GM12878 (cell line): Measurements from ENCODE around the gene HSP90AA1. TPM values are rescaled to one million over a fixed set of nuclear protein-coding genes. Genes with fewer than 3 reads are reported as not detected.

Source experiments
- ATAC-seq: fragments of 200-7000 bp; cut with Tn5 transposase; 3 replicates; pipeline ENCODE4 v1.9.1; 2020; ENCODE audit warnings: mild to moderate bottlenecking, moderate library complexity
- BruUV-seq: library from RNA; stranded (reverse); fragments of 400-500 nt; replicated peaks from 2 replicates; lab custom pipeline; 2021; lab: Mats Ljungman, UMichigan
- CTCF ChIA-PET: fragments of 300-600 bp; sonication (Branson Sonifier 250); formaldehyde crosslinking; extraction: SDS; loops from one replicate; lab custom pipeline; 2021; ENCODE audit warnings: inconsistent platforms; lab: Yijun Ruan, JAX
- POLR2A ChIA-PET: fragments of 350-600 bp; formaldehyde crosslinking; extraction: SDS; loops from one replicate; lab custom pipeline; 2021; ENCODE audit warnings: inconsistent platforms; lab: Charles Lee
- RAD21 ChIA-PET: fragments of 300-600 bp; sonication (Branson Sonifier 250); formaldehyde crosslinking; loops from one replicate; lab custom pipeline; 2023; ENCODE audit warnings: antibody characterized with exemption; ENCODE audit not compliant: unreplicated experiment; lab: Charles Lee
- SMC1A ChIA-PET: fragments of 300-600 bp; sonication (Branson Sonifier 250); formaldehyde crosslinking; loops from one replicate; lab custom pipeline; 2023; ENCODE audit not compliant: unreplicated experiment, uncharacterized antibody; lab: Charles Lee
- DNase-seq: peaks from one replicate; pipeline ENCODE4 v3.0.0-alpha.2; 2011; ENCODE audit warnings: low read depth, low spot score
- FAIRE-seq: peaks from 3 replicates; lab custom pipeline; 2011; peaks lifted over from hg19 to GRCh38; lab: Jason Lieb, UNC
- H2AFZ ChIP-seq: 2 replicates; pipeline ENCODE4 v1.6.0; 2011; ENCODE audit warnings: low read depth, low read length, control low read depth; ENCODE audit not compliant: control insufficient read depth
- H3K27ac ChIP-seq: 2 replicates; pipeline ENCODE4 v1.5.1; 2011; ENCODE audit warnings: control low read depth; ENCODE audit not compliant: control insufficient read depth, insufficient read depth
- H3K27me3 ChIP-seq, 2 experiments: replicated peaks in 1 of 2; 2 replicates each; pipeline versions ENCODE4 v1.6.0 to v1.6.1; 2011; ENCODE audit warnings: low read length in 1 of 2; ENCODE audit not compliant: control insufficient read depth in 2 of 2, insufficient read depth in 2 of 2
- H3K36me3 ChIP-seq, 2 experiments: 2 replicates each; pipeline ENCODE4 v1.5.1; 2011; ENCODE audit warnings: low read length in 1 of 2; ENCODE audit not compliant: control insufficient read depth in 2 of 2, insufficient read depth in 2 of 2
- H3K4me1 ChIP-seq: 2 replicates; pipeline ENCODE4 v1.6.1; 2011; ENCODE audit warnings: mild to moderate bottlenecking, low read length, moderate library complexity, mixed read lengths; ENCODE audit not compliant: control insufficient read depth, insufficient read depth
- H3K4me2 ChIP-seq: 2 replicates; pipeline ENCODE4 v1.6.0; 2011; ENCODE audit warnings: control low read depth; ENCODE audit not compliant: control insufficient read depth, insufficient read depth
- H3K4me3 ChIP-seq: fragments of 200-600 bp; sonication (generic); 2 replicates; pipeline ENCODE4 v1.5.1; 2016
- H3K79me2 ChIP-seq: 2 replicates; pipeline ENCODE4 v1.6.0; 2011; ENCODE audit warnings: low read length; ENCODE audit not compliant: control insufficient read depth, insufficient read depth
- H3K9ac ChIP-seq: 2 replicates; pipeline ENCODE4 v1.8.0; 2011; ENCODE audit warnings: low read length, control low read depth, mixed read lengths; ENCODE audit not compliant: control insufficient read depth, insufficient read depth
- H3K9me3 ChIP-seq: replicated peaks from 3 replicates; pipeline ENCODE4 v1.5.1; 2011; ENCODE audit warnings: mild to moderate bottlenecking, low read length; ENCODE audit not compliant: control insufficient read depth, insufficient read depth
- H4K20me1 ChIP-seq: 2 replicates; pipeline ENCODE4 v1.6.0; 2011; ENCODE audit not compliant: control insufficient read depth, insufficient read depth
- CREB1 ChIP-seq: IDR thresholded peaks from 2 replicates; pipeline ENCODE4 v1.6.1; 2012; ENCODE audit warnings: low read depth, mild to moderate bottlenecking, inconsistent platforms
- E2F8 ChIP-seq: fragments of 450-650 bp; IDR thresholded peaks from 2 replicates; pipeline ENCODE4 v1.6.1; 2018; ENCODE audit warnings: mild to moderate bottlenecking, low read depth, moderate library complexity; ENCODE audit not compliant: partially characterized antibody
- NR2C1 ChIP-seq: fragments of 450-650 bp; IDR thresholded peaks from 2 replicates; pipeline ENCODE4 v1.6.1; 2017; ENCODE audit warnings: antibody characterized with exemption, mild to moderate bottlenecking, moderate library complexity
- SREBF1 ChIP-seq: IDR thresholded peaks from 2 replicates; pipeline ENCODE4 v1.6.1; 2012; ENCODE audit warnings: mild to moderate bottlenecking, low read length
- SRF ChIP-seq, 2 experiments: IDR thresholded peaks; 2 replicates each; pipeline ENCODE4 v1.6.1; 2011; ENCODE audit warnings: low read depth in 2 of 2, low read length in 2 of 2, mild to moderate bottlenecking in 1 of 2, moderate library complexity in 1 of 2
- WGBS: methylation state at CpG from one replicate; pipeline ENCODE4 v1.1.6; 2016; ENCODE audit warnings: low lambda C conversion rate; ENCODE audit not compliant: insufficient replicate concordance, insufficient coverage; ENCODE audit errors: missing lambda C conversion rate; 5-methylcytosine and 5-hydroxymethylcytosine counted together
- in situ Hi-C: fragments of 300-500 bp; cut with MboI; formaldehyde crosslinking; loops from 9 replicates; pipeline ENCODE4 v1.14.3; 2018; ENCODE audit warnings: mixed read lengths
- intact Hi-C: fragments of 100-400 bp; cut with micrococcal nuclease; formaldehyde crosslinking; loops from one replicate; pipeline ENCODE4 v1.14.2; 2022; ENCODE audit not compliant: unreplicated experiment
- polyA plus RNA-seq, 11 experiments: library from polyadenylated mRNA; depleted of rRNA in 4 of 11; unstranded in 6 of 11; stranded (reverse) in 5 of 11; fragments of >200 nt; fragmentation: Nextera tagmentation in 4 of 11; fragmentation: Illumina TruSeq in 1 of 11; extraction: Ambion mirVana in 4 of 11; extraction: Trizol in 1 of 11; gene quantifications; 1 replicate in 1 of 11; 2 replicates in 10 of 11; pipeline versions ENCODE4 v1.2.1 to v1.2.3, GENCODE V29; 2011 to 2016; ENCODE audit warnings: inconsistent platforms in 2 of 11, missing spikeins in 2 of 11, low read depth in 1 of 11
- total RNA-seq, 4 experiments: library from RNA; depleted of rRNA in 3 of 4; stranded (reverse); fragments of >200 nt in 3 of 4; fragmentation: Illumina TruSeq in 1 of 4; extraction: Trizol in 1 of 4; gene quantifications; 2 replicates each; pipeline versions ENCODE4 v1.2.1 to v1.2.3, GENCODE V29; 2013 to 2021

HSP90AA1 gene
- total and polyA plus RNA-seq, 10 of the 15 experiments (the other 5 are each of a cell fraction or from before 2014, with no cell fraction given) = 262 to 1,315 (median 635) TPM

- Histone ChIP-seq H3K27me3 (no peaks in the 10 kb centered on the region), H3K4me2 (no peak overlapping the region), H4K20me1 (no peaks in the 10 kb centered on the region), H3K9me3 (no peaks in the 10 kb centered on the region; the same call in 2 of the 3 replicates), H3K9ac (no peak overlapping the region), H3K4me1 (no peaks in the 10 kb centered on the region), H2AFZ (no peak overlapping the region), H3K4me3 (no peak overlapping the region), H3K79me2 (no peaks in the 10 kb centered on the region), H3K27ac (no peak overlapping the region), H3K36me3 (peaks cover 2 to 8% of the 10 kb centered on the region in 2 experiments)
- TF ChIP-seq NR2C1 = no peak
- TF ChIP-seq SREBF1 = no peak
- TF ChIP-seq SRF (IDR thresholded peaks at IDR 0.05; ENCODE audit: low read depth in 2 of 2, low read length in 2 of 2) = no peak
- TF ChIP-seq E2F8 = no peak
- no peak for TF ChIP-seq CREB1
- in situ Hi-C loops = no loop called here
- DNase-seq = no peak
- ChIA-PET SMC1A (no interaction called here), POLR2A (interaction anchor here (1.1 kb wide), 1 partner anchor 109 kb away, joined by 3 read pairs; no protein-coding TSS in a partner anchor), RAD21 (interaction anchor here (0.5 kb wide), 1 partner anchor 255 kb away, joined by 3 read pairs; no protein-coding TSS in a partner anchor), CTCF (interaction anchor here (0.6 to 1.0 kb wide), 3 partner anchors 23 to 368 kb away, joined by 3 to 4 read pairs (median 3); no protein-coding TSS in a partner anchor)
- intact Hi-C loops = no loop called here
- no peak for ATAC-seq
- WGBS = 80% methylated on average over 4 of the region's 4 CpGs
- BruUV-seq = no TSS peak
- no peak for FAIRE-seq
These were observed 11.7 kb downstream of the HSP90AA1 start for GRCh38 chr14:102075155-102075554.
